Measurements from ENCODE around the gene HIRA.

Gene HIRA

DNA sequence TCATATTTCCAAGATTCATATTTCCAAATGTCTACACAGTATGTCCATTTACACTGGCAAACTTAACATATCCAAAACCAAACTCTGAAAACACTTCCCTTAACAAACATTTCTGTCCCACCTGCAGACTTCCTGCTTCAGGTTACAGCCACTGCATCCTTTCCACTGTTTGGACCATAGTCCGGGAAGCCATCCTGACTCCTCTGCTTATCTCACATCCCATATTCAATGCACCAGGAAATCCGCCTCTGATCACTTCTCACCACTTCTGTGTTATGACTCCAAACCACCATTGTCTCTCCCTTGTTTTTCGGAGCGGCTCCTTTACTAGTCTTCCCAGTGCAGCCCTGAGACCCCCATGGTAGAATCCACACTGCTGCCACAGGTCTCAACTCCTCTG is 30.1 kb downstream of the HIRA start:
- Histone ChIP-seq H3K9ac (ENCODE audit: low read length) (no peak overlapping the region), H3K4me1 (ENCODE audit: low read length) (no peaks in the 10 kb centered on the region), H3K4me3 (ENCODE audit: low read length) (no peak overlapping the region), H3K27me3 (replicated peaks; ENCODE audit: insufficient read depth, low read length) (no peaks in the 10 kb centered on the region), H3K27ac (ENCODE audit: low read length) (no peak overlapping the region), H2AFZ (ENCODE audit: low read length) (no peak overlapping the region), H4K20me1 (ENCODE audit: insufficient read depth, low read length) (no peaks in the 10 kb centered on the region), H3K9me3 (replicated peaks; ENCODE audit: insufficient read depth, low read length) (no peaks in the 10 kb centered on the region), H3F3A (ENCODE audit: insufficient read depth, low read length) (no peaks in the 10 kb centered on the region), H3K4me2 (ENCODE audit: low read depth, low read length) (no peak overlapping the region), H3K9me2 (replicated peaks; ENCODE audit: insufficient read depth, low read length) (no peaks in the 10 kb centered on the region), H3K36me3 (replicated peaks; ENCODE audit: insufficient read depth, low read length) (peaks cover 5% of the 10 kb centered on the region), H3K79me2 (ENCODE audit: low read length) (peaks cover 30% of the 10 kb centered on the region)
- no peak for DNase-seq
- TF ChIP-seq EZH2 (optimal IDR thresholded peaks at IDR 0.05; ENCODE audit: low read depth, low read length) = no peak
- TF ChIP-seq EZH2phosphoT487 (IDR thresholded peaks at IDR 0.05; ENCODE audit: low read length) = no peak
- TF ChIP-seq, protein P1, sequence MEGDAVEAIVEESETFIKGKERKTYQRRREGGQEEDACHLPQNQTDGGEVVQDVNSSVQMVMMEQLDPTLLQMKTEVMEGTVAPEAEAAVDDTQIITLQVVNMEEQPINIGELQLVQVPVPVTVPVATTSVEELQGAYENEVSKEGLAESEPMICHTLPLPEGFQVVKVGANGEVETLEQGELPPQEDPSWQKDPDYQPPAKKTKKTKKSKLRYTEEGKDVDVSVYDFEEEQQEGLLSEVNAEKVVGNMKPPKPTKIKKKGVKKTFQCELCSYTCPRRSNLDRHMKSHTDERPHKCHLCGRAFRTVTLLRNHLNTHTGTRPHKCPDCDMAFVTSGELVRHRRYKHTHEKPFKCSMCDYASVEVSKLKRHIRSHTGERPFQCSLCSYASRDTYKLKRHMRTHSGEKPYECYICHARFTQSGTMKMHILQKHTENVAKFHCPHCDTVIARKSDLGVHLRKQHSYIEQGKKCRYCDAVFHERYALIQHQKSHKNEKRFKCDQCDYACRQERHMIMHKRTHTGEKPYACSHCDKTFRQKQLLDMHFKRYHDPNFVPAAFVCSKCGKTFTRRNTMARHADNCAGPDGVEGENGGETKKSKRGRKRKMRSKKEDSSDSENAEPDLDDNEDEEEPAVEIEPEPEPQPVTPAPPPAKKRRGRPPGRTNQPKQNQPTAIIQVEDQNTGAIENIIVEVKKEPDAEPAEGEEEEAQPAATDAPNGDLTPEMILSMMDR (IDR thresholded peaks at IDR 0.05; ENCODE audit: low read length) = no peak

DNA sequence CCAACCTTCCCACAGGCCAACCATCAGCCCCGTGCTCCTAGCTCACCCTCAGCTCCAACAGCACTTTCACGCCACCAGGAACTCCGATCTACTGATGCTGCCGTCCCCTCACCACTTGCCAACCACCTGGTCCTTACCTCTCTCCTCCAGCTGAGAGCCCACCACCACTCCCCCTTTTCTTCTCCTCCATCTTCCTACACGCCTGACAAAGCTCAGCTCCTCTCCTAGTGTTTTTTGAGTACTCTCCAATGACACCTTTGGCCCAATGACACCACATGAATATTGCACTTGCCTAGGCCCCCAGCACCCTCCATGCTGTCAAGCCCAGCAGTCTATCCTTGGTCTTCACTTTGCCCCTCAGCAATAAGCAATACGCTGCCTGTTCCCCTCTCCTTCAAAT is 30.7 kb downstream of the HIRA start:
- Histone ChIP-seq H3K4me1 (ENCODE audit: low read length) (no peaks in the 10 kb centered on the region), H3K4me2 (ENCODE audit: low read depth, low read length) (no peak overlapping the region), H2AFZ (ENCODE audit: low read length) (no peak overlapping the region), H3K4me3 (ENCODE audit: low read length) (no peak overlapping the region), H3K9me3 (replicated peaks; ENCODE audit: insufficient read depth, low read length) (no peaks in the 10 kb centered on the region), H4K20me1 (ENCODE audit: insufficient read depth, low read length) (no peaks in the 10 kb centered on the region), H3K27me3 (replicated peaks; ENCODE audit: insufficient read depth, low read length) (no peaks in the 10 kb centered on the region), H3K27ac (ENCODE audit: low read length) (no peak overlapping the region), H3K9ac (ENCODE audit: low read length) (no peak overlapping the region), H3K36me3 (replicated peaks; ENCODE audit: insufficient read depth, low read length) (peaks cover 5% of the 10 kb centered on the region), H3K9me2 (replicated peaks; ENCODE audit: insufficient read depth, low read length) (no peaks in the 10 kb centered on the region), H3K79me2 (ENCODE audit: low read length) (peaks cover 25% of the 10 kb centered on the region), H3F3A (ENCODE audit: insufficient read depth, low read length) (no peaks in the 10 kb centered on the region)
- TF ChIP-seq, protein P1 (IDR thresholded peaks at IDR 0.05; ENCODE audit: low read length) = no peak
- TF ChIP-seq EZH2phosphoT487 (IDR thresholded peaks at IDR 0.05; ENCODE audit: low read length) = no peak
- TF ChIP-seq EZH2 (optimal IDR thresholded peaks at IDR 0.05; ENCODE audit: low read depth, low read length) = no peak
- no peak for DNase-seq

GRCh38 chr22:19398652-19399051 is 32.9 kb downstream of the HIRA start:
- no peaks in the 10 kb centered on the region for H3K27me3 ChIP-seq (replicated peaks; ENCODE audit: insufficient read depth, low read length)
- H3K4me1 ChIP-seq (ENCODE audit: low read length) = no peaks in the 10 kb centered on the region
- no peaks in the 10 kb centered on the region for H4K20me1 ChIP-seq (ENCODE audit: insufficient read depth, low read length)
- H3F3A ChIP-seq (ENCODE audit: insufficient read depth, low read length) = no peaks in the 10 kb centered on the region
- TF ChIP-seq EZH2 (optimal IDR thresholded peaks at IDR 0.05; ENCODE audit: low read depth, low read length) = no peak
- TF ChIP-seq EZH2phosphoT487 (IDR thresholded peaks at IDR 0.05; ENCODE audit: low read length) = no peak
- TF ChIP-seq, protein P1 (IDR thresholded peaks at IDR 0.05; ENCODE audit: low read length) = no peak
- H3K9me3 ChIP-seq (replicated peaks; ENCODE audit: insufficient read depth, low read length) = no peaks in the 10 kb centered on the region
- no peak overlapping the region for H3K27ac ChIP-seq (ENCODE audit: low read length)
- peaks cover 5% of the 10 kb centered on the region for H3K36me3 ChIP-seq (replicated peaks; ENCODE audit: insufficient read depth, low read length)
- no peaks in the 10 kb centered on the region for H3K9me2 ChIP-seq (replicated peaks; ENCODE audit: insufficient read depth, low read length)
- H3K79me2 ChIP-seq (ENCODE audit: low read length) = peaks cover 17% of the 10 kb centered on the region; the same call in 1 of the 2 replicates
- no peak overlapping the region for H3K4me3 ChIP-seq (ENCODE audit: low read length)
- H3K4me2 ChIP-seq (ENCODE audit: low read depth, low read length) = no peak overlapping the region
- no peak for DNase-seq
- no peak overlapping the region for H2AFZ ChIP-seq (ENCODE audit: low read length)
- H3K9ac ChIP-seq (ENCODE audit: low read length) = no peak overlapping the region
